OCI-LY7 (cell line): ENCODE data around the gene TP53INP2. TPM values are rescaled to one million over a fixed set of nuclear protein-coding genes. Genes with fewer than 3 reads are reported as not detected.
"Not testable (repeated sequence)": the region's sequence is repeated elsewhere in the genome, so short reads cannot be mapped to it uniquely, and the experiment has no call there.

ENCODE experiments used
- Bru-seq: library from RNA; stranded (reverse); fragments of 400-500 nt; gene quantifications from one replicate; lab custom pipeline; 2021; lab: Mats Ljungman, UMichigan
- BruChase-seq, 2 experiments: library from RNA; stranded (reverse); fragments of 400-500 nt; gene quantifications; one replicate each; lab custom pipeline; 2021; lab: Mats Ljungman, UMichigan
- BruUV-seq: library from RNA; stranded (reverse); fragments of 400-500 nt; replicated peaks from 2 replicates; lab custom pipeline; 2021; lab: Mats Ljungman, UMichigan
- CTCF ChIA-PET: fragments of 300-600 bp; sonication (Branson Sonifier 250); formaldehyde crosslinking; loops from one replicate; lab custom pipeline; 2022; ENCODE audit warnings: antibody characterized with exemption; ENCODE audit not compliant: unreplicated experiment; lab: Charles Lee
- POLR2A ChIA-PET: fragments of 300-600 bp; sonication (Branson Sonifier 250); formaldehyde crosslinking; loops from one replicate; lab custom pipeline; 2022; ENCODE audit warnings: antibody characterized with exemption; lab: Charles Lee
- DNase-seq: peaks from one replicate; pipeline ENCODE4 v3.0.0-alpha.2; 2015; ENCODE audit warnings: low spot score
- H2AFZ ChIP-seq: fragments of 200-600 bp; sonication (generic), shearing (Covaris generic); 2 replicates; pipeline ENCODE4 v1.6.1; 2014; ENCODE audit warnings: mild to moderate bottlenecking, antibody characterized with exemption, low read length, moderate library complexity
- H3K27ac ChIP-seq: fragments of 200-600 bp; sonication (generic); 2 replicates; pipeline ENCODE4 v1.5.1; 2014; ENCODE audit warnings: mixed run types, low read depth, mild to moderate bottlenecking, moderate library complexity, low read length, inconsistent platforms; ENCODE audit not compliant: poor library complexity, severe bottlenecking
- H3K36me3 ChIP-seq: fragments of 200-600 bp; sonication (generic); 2 replicates; pipeline ENCODE4 v1.6.1; 2014; ENCODE audit warnings: mild to moderate bottlenecking, antibody characterized with exemption, low read length, moderate library complexity, mixed read lengths; ENCODE audit not compliant: insufficient read depth
- H3K4me1 ChIP-seq: fragments of 200-600 bp; sonication (generic); 2 replicates; pipeline ENCODE4 v1.5.1; 2014; ENCODE audit warnings: mild to moderate bottlenecking, low read length; ENCODE audit not compliant: insufficient read depth, poor library complexity, severe bottlenecking
- H3K4me2 ChIP-seq: fragments of 200-600 bp; sonication (generic); 2 replicates; pipeline ENCODE4 v1.6.1; 2014; ENCODE audit warnings: mild to moderate bottlenecking, low read length
- H3K4me3 ChIP-seq: fragments of 200-600 bp; sonication (generic); 2 replicates; pipeline ENCODE4 v1.5.1; 2014; ENCODE audit warnings: mild to moderate bottlenecking, low read depth, low read length; ENCODE audit not compliant: poor library complexity, severe bottlenecking
- H3K79me2 ChIP-seq: fragments of 200-600 bp; sonication (generic); 2 replicates; pipeline ENCODE4 v1.6.1; 2016; ENCODE audit warnings: low read depth, mild to moderate bottlenecking, low read length, moderate library complexity, mixed read lengths; ENCODE audit not compliant: insufficient read depth
- H3K9me2 ChIP-seq: fragments of 200-600 bp; sonication (generic); 2 replicates; pipeline ENCODE4 v1.6.1; 2016; ENCODE audit warnings: mild to moderate bottlenecking, low read length, mixed read lengths; ENCODE audit not compliant: insufficient read depth
- H3K9me3 ChIP-seq: fragments of 200-600 bp; sonication (generic); 2 replicates; pipeline ENCODE4 v1.6.1; 2014; ENCODE audit warnings: mild to moderate bottlenecking, mixed run types, low read length, mixed read lengths
- H4K20me1 ChIP-seq: fragments of 200-600 bp; sonication (generic); 2 replicates; pipeline ENCODE4 v1.6.1; 2014; ENCODE audit warnings: mild to moderate bottlenecking, antibody characterized with exemption, low read length, moderate library complexity, mixed read lengths; ENCODE audit not compliant: insufficient read depth
- CTCF ChIP-seq: fragments of 200-600 bp; sonication (generic); conservative IDR thresholded peaks from 2 replicates; pipeline ENCODE4 v1.5.1; 2014; ENCODE audit warnings: mild to moderate bottlenecking, antibody characterized with exemption, low read length, moderate library complexity, mixed read lengths
- EZH2phosphoT487 ChIP-seq: fragments of 200-600 bp; sonication (generic); IDR thresholded peaks from 2 replicates; pipeline ENCODE4 v1.6.1; 2018; ENCODE audit warnings: low read depth, borderline replicate concordance, mild to moderate bottlenecking, mixed run types, antibody characterized with exemption, low read length, moderate library complexity, mixed read lengths
- intact Hi-C: fragments of 100-400 bp; cut with micrococcal nuclease; formaldehyde crosslinking; loops from one replicate; pipeline ENCODE4 v1.10.0; 2022; ENCODE audit not compliant: unreplicated experiment
- long read RNA-seq: library from polyadenylated mRNA; stranded (forward); transcript quantifications from one replicate; pipeline ENCODE4 v2.0.0, GENCODE V29; 2022
- total RNA-seq, 2 experiments: library from RNA; depleted of rRNA in 1 of 2; stranded (reverse); fragments of >200 nt in 1 of 2; shearing (Covaris generic) in 1 of 2; gene quantifications; 2 replicates each; pipeline ENCODE4 v1.2.3, GENCODE V29; 2014 to 2022

The TP53INP2 gene
- total RNA-seq (2014; rRNA removed; shearing (Covaris generic)) (0.73 and 0.82 TPM in 2 replicates), total RNA-seq (2022) (6.4 and 7.9 TPM in 2 replicates), Bru-seq, nascent RNA (percentile 43 among the genes with signal in this experiment), BruChase-seq, experiment 1, labeled RNA remaining after a 6-hour chase (percentile 71 among the genes with signal in this experiment), BruChase-seq, experiment 2, labeled RNA remaining after a 2-hour chase (percentile 55 among the genes with signal in this experiment)
- long read RNA-seq, partial matches to known transcripts: 0 of 1 reads
- long read RNA-seq, other reads (novel, unspliced or antisense): 1 of 1 reads

GRCh38 chr20:34704177-34705007 is at the start of gene TP53INP2:
TSS of gene TP53INP2 (plus strand) at chr20:34704344. CDS start at chr20:34708740, 4,396 bp downstream.
- intact Hi-C loops: loop anchor here (2.0 kb wide), 1 partner anchor 402 kb away; the partner anchor contains the start of gene AHCY
- Histone ChIP-seq H3K4me3 (peak within 1 kb of the TSS; percentile 93), H3K4me1 (peaks cover 19% of the 10 kb centered on the region), H4K20me1 (no peaks in the 10 kb centered on the region), H3K9me3 (no peaks in the 10 kb centered on the region), H2AFZ (peak within 1 kb of the TSS; percentile 86), H3K4me2 (peak within 1 kb of the TSS; percentile 94), H3K36me3 (no peaks in the 10 kb centered on the region), H3K79me2 (no peaks in the 10 kb centered on the region), H3K27ac (peak within 1 kb of the TSS; percentile 54), H3K9me2 (no peaks in the 10 kb centered on the region)
- POLR2A ChIA-PET: interaction anchor here (0.6 to 1.4 kb wide), 3 partner anchors 26 to 371 kb away, joined by 3 to 4 read pairs (median 3); no protein-coding TSS in a partner anchor
- TF ChIP-seq CTCF: no peak
- TF ChIP-seq EZH2phosphoT487: no peak
- no TSS peak for BruUV-seq
- DNase-seq: peak; percentile 88
- CTCF ChIA-PET: interaction anchor here (0.6 kb wide), 1 partner anchor 142 kb away, joined by 5 read pairs; no protein-coding TSS in a partner anchor

- H3K79me2 ChIP-seq, H3K4me3 ChIP-seq, intact Hi-C loops, CTCF ChIA-PET, H4K20me1 ChIP-seq, H3K9me3 ChIP-seq, H3K27ac ChIP-seq, H3K4me1 ChIP-seq, H3K9me2 ChIP-seq, H2AFZ ChIP-seq, BruUV-seq, POLR2A ChIA-PET, H3K4me2 ChIP-seq, DNase-seq: not testable (repeated sequence)
- peaks cover 19% of the 10 kb centered on the region for H3K36me3 ChIP-seq
These were observed 45.5 kb upstream of the TP53INP2 start for GRCh38 chr20:34658654-34659053.

- BruUV-seq, intact Hi-C loops, H2AFZ ChIP-seq, DNase-seq, H3K79me2 ChIP-seq, H3K4me1 ChIP-seq, H4K20me1 ChIP-seq, H3K36me3 ChIP-seq, POLR2A ChIA-PET, H3K9me2 ChIP-seq, H3K27ac ChIP-seq, H3K4me2 ChIP-seq, CTCF ChIA-PET, H3K9me3 ChIP-seq, H3K4me3 ChIP-seq: not testable (repeated sequence)
These were observed 42.3 kb upstream of the TP53INP2 start for GRCh38 chr20:34661811-34662210.
